Mesothelial cell of epicardium (in vitro differentiated cells): ENCODE results near the gene GTF2H4. TPM values are rescaled to one million over a fixed set of nuclear protein-coding genes. Genes with fewer than 3 reads are reported as not detected.

Source experiments
- DNase-seq, 2 experiments: peaks; one replicate each; pipeline ENCODE4 v3.0.0; 2021; ENCODE audit warnings: low spot score in 2 of 2; ENCODE audit not compliant: unreplicated experiment in 2 of 2
- H3K27ac Mint-ChIP-seq: 2 replicates; pipeline ENCODE4 v1.8.0; 2021; ENCODE audit warnings: mixed read lengths
- H3K27me3 Mint-ChIP-seq: 2 replicates; pipeline ENCODE4 v1.8.0; 2021; ENCODE audit warnings: low read depth, mixed read lengths
- H3K36me3 Mint-ChIP-seq: 2 replicates; pipeline ENCODE4 v1.8.0; 2021; ENCODE audit warnings: mixed read lengths
- H3K4me1 Mint-ChIP-seq: 2 replicates; pipeline ENCODE4 v1.8.0; 2021; ENCODE audit warnings: mixed read lengths
- H3K4me3 Mint-ChIP-seq: 2 replicates; pipeline ENCODE4 v1.8.0; 2021; ENCODE audit warnings: mild to moderate bottlenecking, moderate library complexity, mixed read lengths
- H3K9me3 Mint-ChIP-seq: 2 replicates; pipeline ENCODE4 v1.8.0; 2021; ENCODE audit warnings: mixed read lengths
- total RNA-seq: library from RNA; stranded (reverse); gene quantifications from 3 replicates; pipeline ENCODE4 v1.2.1, GENCODE V29; 2021
- TF ChIP-seq, protein P1 (sequence below): fragments of 200-600 bp; sonication (generic); IDR thresholded peaks from one replicate; pipeline ENCODE4 v1.5.0; 2021; ENCODE audit warnings: antibody characterized with exemption; ENCODE audit not compliant: unreplicated experiment

Gene GTF2H4
- total RNA-seq, 1 donor from 2014 or later, result 62.1 TPM

DNA sequence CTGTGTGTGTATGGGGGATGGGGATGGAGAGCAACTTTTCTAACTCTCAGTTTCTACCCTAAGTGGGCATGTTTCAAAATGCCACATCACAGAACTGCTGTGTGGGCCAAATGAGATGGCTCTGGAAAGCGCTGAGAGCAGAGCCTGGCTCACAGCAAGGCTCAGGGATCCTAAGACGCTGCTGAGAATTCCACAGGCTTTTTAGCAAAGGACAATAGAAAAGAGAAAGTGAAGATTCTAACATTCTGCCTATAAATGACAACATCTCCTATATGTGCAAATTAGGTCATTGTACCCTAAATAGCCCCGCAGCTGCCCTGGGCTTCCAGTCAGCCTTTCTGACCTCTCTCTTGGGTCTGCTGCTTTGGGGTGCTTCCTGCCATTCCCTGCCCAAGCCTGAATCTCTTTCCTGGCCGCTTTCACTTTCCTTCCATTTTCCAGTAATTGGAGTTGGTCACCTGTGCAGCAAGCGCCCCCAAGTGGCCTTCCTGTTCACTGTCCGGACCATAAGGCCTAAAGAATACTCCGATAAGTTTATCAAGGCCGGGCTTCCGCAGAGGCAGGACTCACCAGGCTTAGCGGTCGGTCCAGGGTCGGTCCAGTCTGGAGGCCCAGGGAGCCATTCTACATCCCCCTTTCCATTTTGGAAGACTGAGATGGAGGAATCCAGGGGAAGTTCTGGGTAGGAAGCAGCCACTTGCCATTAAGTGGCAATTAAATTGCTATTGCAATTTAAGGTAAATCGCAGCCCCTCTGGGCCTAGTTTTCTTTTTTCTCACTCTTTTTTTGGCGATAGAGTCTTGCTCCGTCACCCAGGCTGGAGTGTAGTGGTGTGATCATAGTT lies 30.4 kb upstream of the GTF2H4 start:
- Mint-ChIP-seq H3K4me3 (peak overlapping the region; percentile 57), H3K9me3 (peaks cover 9% of the 10 kb centered on the region), H3K4me1 (peaks cover 55% of the 10 kb centered on the region), H3K36me3 (no peaks in the 10 kb centered on the region), H3K27ac (peak overlapping the region; percentile 91), H3K27me3 (no peaks in the 10 kb centered on the region)
- TF ChIP-seq, protein P1, sequence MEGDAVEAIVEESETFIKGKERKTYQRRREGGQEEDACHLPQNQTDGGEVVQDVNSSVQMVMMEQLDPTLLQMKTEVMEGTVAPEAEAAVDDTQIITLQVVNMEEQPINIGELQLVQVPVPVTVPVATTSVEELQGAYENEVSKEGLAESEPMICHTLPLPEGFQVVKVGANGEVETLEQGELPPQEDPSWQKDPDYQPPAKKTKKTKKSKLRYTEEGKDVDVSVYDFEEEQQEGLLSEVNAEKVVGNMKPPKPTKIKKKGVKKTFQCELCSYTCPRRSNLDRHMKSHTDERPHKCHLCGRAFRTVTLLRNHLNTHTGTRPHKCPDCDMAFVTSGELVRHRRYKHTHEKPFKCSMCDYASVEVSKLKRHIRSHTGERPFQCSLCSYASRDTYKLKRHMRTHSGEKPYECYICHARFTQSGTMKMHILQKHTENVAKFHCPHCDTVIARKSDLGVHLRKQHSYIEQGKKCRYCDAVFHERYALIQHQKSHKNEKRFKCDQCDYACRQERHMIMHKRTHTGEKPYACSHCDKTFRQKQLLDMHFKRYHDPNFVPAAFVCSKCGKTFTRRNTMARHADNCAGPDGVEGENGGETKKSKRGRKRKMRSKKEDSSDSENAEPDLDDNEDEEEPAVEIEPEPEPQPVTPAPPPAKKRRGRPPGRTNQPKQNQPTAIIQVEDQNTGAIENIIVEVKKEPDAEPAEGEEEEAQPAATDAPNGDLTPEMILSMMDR, result peak; percentile 75
- peak; percentile 72 to 86 for DNase-seq

DNA sequence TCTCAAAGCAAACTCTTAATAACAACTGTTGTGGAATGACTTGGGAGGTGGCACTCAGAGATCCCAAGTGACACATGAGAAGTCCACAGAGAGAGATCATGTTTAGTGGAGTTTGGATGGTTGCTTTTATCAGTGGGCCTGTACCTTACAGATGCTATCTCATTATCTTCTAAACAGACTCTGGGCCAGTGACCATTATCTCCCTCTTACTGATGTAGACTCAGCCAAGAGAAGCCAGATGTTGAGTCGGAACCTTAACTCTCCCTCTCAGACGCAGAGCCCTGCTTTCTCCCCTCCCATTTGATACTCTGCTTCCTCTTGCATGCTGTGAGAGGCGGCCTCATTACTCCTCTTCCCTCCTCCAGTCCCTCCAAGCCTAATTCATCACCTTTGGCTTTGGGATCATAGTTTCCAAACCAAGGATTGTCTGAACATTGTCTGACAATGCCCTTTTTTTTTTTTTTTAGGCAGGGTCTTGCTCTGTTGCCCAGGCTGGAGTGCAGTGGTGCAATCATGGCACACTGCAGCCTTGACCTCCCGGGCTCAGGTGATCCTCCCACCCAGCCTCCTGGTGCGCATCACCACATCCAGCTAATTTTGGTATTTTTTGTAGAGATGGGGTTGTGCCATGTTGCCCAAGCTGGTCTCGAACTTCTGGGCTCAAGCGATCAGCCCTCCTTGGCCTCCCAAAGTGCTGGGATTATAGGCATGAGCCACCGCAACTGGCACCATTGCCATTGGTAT lies 28.2 kb upstream of the GTF2H4 start:
- Mint-ChIP-seq H3K36me3 (no peaks in the 10 kb centered on the region), H3K27me3 (no peaks in the 10 kb centered on the region), H3K27ac (peak overlapping the region; percentile 53), H3K9me3 (no peaks in the 10 kb centered on the region), H3K4me1 (peaks cover 67% of the 10 kb centered on the region), H3K4me3 (no peak overlapping the region)
- TF ChIP-seq, protein P1, result no peak
- no peak for DNase-seq

DNA sequence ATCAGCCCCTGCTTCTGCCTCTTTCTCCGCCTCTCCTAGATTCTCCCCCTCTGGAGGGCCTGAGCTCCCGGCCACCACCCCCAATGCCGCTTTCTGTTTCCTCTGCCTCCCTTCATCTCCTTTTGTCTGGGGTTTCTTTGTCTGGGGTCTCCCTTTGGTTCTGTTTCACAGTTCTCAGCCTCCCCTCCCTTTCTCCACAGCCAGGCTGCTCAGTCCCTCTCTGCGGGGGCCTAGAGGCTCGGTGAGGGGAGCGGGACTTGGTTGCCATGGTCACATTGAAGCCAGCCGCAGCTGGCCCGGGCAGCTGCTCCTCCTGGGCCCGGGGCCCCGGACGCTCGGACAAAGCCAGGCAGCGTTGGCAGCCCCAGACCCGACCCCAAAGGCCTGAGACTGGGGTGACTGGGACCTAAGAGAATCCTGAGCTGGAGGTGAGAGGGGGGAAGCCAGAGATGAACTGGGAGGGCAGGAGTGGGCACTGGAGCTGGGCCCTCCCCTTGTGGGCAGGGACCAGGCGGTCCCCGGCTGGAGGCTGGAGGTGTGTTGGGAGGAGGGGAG lies 27.2 kb upstream of the GTF2H4 start:
- H3K27ac Mint-ChIP-seq, result peak overlapping the region; percentile 98

DNA sequence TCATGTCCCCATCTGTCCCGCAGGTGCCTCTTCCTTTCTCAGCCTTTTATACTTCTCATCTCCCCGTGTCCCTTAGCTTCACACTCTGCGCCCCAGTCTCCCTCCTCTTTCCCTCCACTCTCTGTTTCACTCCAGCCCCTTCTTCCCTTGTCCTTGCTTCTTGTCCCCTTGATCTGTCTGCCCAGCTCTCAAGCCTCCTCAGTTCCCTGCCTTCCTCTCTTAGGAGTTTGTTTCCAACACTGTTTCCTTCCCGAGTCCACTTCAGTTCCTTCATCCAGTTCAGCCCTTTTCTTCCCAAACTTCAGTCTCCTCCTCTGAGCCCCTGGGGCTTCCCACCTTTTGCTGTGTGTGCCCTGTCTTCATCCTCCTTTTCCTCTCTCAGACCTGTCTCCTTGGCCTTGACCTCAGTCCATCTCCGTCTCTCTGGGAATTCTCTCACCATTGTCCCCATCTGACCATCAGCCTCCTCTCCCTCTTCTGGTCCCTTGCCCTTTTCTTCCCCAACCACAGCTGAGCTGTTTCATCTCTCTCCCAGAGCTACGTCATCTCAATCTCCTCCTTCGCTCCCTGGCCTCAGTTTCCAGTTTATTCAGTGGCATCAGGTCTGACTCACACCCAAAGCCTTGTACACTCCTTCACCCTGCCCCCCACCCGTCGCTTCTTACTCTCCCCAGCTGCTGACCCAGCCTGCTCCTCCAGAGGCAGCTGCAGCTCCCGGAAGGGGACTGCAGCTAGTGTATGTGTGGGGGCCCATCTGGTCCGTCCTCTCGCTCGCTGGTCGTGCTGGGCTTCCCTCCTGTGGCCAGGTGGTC lies 26.4 kb upstream of the GTF2H4 start:
- Mint-ChIP-seq H3K36me3 (no peaks in the 10 kb centered on the region), H3K27me3 (no peaks in the 10 kb centered on the region), H3K9me3 (no peaks in the 10 kb centered on the region), H3K4me1 (peaks cover 74% of the 10 kb centered on the region), H3K4me3 (peak overlapping the region; percentile 72), H3K27ac (peak overlapping the region; percentile 98)
- TF ChIP-seq, protein P1, result no peak
- no peak for DNase-seq

More for the DNA sequence above, 27.2 kb upstream of the GTF2H4 start:
- Mint-ChIP-seq H3K36me3 (no peaks in the 10 kb centered on the region), H3K4me3 (peak overlapping the region; percentile 72), H3K9me3 (no peaks in the 10 kb centered on the region), H3K4me1 (peaks cover 72% of the 10 kb centered on the region), H3K27me3 (no peaks in the 10 kb centered on the region)
- DNase-seq, result no peak
- TF ChIP-seq, protein P1, result no peak

DNA sequence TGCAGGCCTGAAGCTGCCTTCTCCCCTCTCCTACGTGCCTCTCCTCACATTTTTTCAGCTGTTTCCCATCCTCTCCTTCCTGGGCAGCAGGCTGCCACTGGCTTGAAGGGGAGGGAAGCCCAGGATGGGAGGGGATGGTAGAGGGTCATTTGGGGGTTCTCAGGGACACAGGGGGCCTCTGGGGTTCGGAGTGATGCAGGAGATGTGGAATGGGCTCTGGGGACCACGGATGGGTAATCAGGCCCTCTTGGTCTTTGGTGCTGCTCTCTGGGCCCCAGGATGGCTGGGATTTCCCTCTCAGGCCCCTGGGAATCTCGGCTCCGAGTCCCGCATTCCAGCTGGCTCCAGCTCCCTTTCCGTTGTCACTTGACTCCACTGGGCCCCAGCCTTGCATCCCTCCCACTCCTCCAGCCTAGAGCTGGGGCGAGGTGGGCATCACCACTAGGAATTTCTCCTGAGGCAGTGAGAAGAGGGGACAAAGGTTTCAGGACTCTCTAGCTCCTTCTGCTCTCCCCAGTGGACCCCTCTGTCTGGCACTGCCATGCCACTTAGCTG lies 25.7 kb upstream of the GTF2H4 start:
- TF ChIP-seq, protein P1, result no peak
- Mint-ChIP-seq H3K4me3 (peak overlapping the region; percentile 72), H3K9me3 (no peaks in the 10 kb centered on the region), H3K27ac (peak overlapping the region; percentile 98), H3K27me3 (no peaks in the 10 kb centered on the region), H3K36me3 (no peaks in the 10 kb centered on the region), H3K4me1 (peaks cover 75% of the 10 kb centered on the region)
- peak in 1 of 2 experiments; percentile 62 for DNase-seq
